H9 (cell line): ENCODE measurements around the gene GLCE. TPM values are rescaled to one million over a fixed set of nuclear protein-coding genes. Genes with fewer than 3 reads are reported as not detected.

ENCODE experiments used
- DNase-seq: peaks from one replicate; pipeline ENCODE4 v3.0.0-alpha.2; 2017
- H2AFZ ChIP-seq: one replicate; pipeline ENCODE4 v1.6.1; 2013; ENCODE audit warnings: mild to moderate bottlenecking, low read length, control low read depth, moderate library complexity
- H2AK5ac ChIP-seq: 2 replicates; pipeline ENCODE4 v1.6.1; 2013; ENCODE audit warnings: low read length, control low read depth, mixed read lengths; ENCODE audit not compliant: insufficient read length
- H2BK120ac ChIP-seq: one replicate; pipeline ENCODE4 v1.6.1; 2013; ENCODE audit warnings: low read depth, mild to moderate bottlenecking, low read length, control low read depth, inconsistent platforms; ENCODE audit not compliant: poor library complexity, severe bottlenecking
- H2BK12ac ChIP-seq: 2 replicates; pipeline ENCODE4 v1.6.1; 2013; ENCODE audit warnings: low read length, control low read depth, mixed read lengths, low read depth; ENCODE audit not compliant: insufficient read length
- H2BK15ac ChIP-seq: 2 replicates; pipeline ENCODE4 v1.6.1; 2013; ENCODE audit warnings: low read depth, low read length, control low read depth
- H2BK20ac ChIP-seq: one replicate; pipeline ENCODE4 v1.6.1; 2013; ENCODE audit warnings: low read depth, mild to moderate bottlenecking, low read length, control low read depth, inconsistent platforms; ENCODE audit not compliant: poor library complexity, severe bottlenecking
- H2BK5ac ChIP-seq: 2 replicates; pipeline ENCODE4 v1.6.1; 2013; ENCODE audit warnings: low read length, control low read depth, mixed read lengths; ENCODE audit not compliant: insufficient read length
- H3K14ac ChIP-seq: 2 replicates; pipeline ENCODE4 v1.6.1; 2013; ENCODE audit warnings: low read length, control low read depth; ENCODE audit not compliant: insufficient read depth
- H3K18ac ChIP-seq: 2 replicates; pipeline ENCODE4 v1.6.1; 2013; ENCODE audit warnings: low read depth, mild to moderate bottlenecking, mixed read lengths, low read length, control low read depth; ENCODE audit not compliant: insufficient read length
- H3K23ac ChIP-seq: 2 replicates; pipeline ENCODE4 v1.6.1; 2013; ENCODE audit warnings: low read length, control low read depth, mixed read lengths, low read depth; ENCODE audit not compliant: insufficient read length
- H3K23me2 ChIP-seq: 2 replicates; pipeline ENCODE4 v1.6.1; 2013; ENCODE audit warnings: low read depth, mild to moderate bottlenecking, mixed read lengths, low read length, control low read depth; ENCODE audit not compliant: insufficient read length, poor library complexity, severe bottlenecking
- H3K27ac ChIP-seq: 2 replicates; pipeline ENCODE4 v1.5.1; 2013; ENCODE audit warnings: low read length, control low read depth, mixed read lengths, low read depth; ENCODE audit not compliant: insufficient read length
- H3K27me3 ChIP-seq: 2 replicates; pipeline ENCODE4 v1.6.1; 2013; ENCODE audit warnings: low read length, control low read depth, inconsistent platforms; ENCODE audit not compliant: insufficient read depth
- H3K4ac ChIP-seq: 2 replicates; pipeline ENCODE4 v1.6.1; 2013; ENCODE audit warnings: low read depth, mild to moderate bottlenecking, control low read depth, inconsistent platforms, low read length, moderate library complexity
- H3K4me1 ChIP-seq: 2 replicates; pipeline ENCODE4 v1.6.1; 2013; ENCODE audit warnings: low read length, control low read depth, inconsistent platforms; ENCODE audit not compliant: insufficient read depth
- H3K4me2 ChIP-seq: 2 replicates; pipeline ENCODE4 v1.6.1; 2013; ENCODE audit warnings: low read length, control low read depth, mixed read lengths; ENCODE audit not compliant: insufficient read length, insufficient read depth
- H3K56ac ChIP-seq: 2 replicates; pipeline ENCODE4 v1.6.1; 2013; ENCODE audit warnings: low read depth, mild to moderate bottlenecking, mixed read lengths, low read length, control low read depth; ENCODE audit not compliant: insufficient read length
- H3K79me1 ChIP-seq: 2 replicates; pipeline ENCODE4 v1.6.1; 2013; ENCODE audit warnings: low read depth, mild to moderate bottlenecking, moderate library complexity, low read length, control low read depth, inconsistent platforms; ENCODE audit not compliant: insufficient read depth, poor library complexity, severe bottlenecking
- H3K79me2 ChIP-seq: 2 replicates; pipeline ENCODE4 v1.6.1; 2013; ENCODE audit warnings: low read length, control low read depth, inconsistent platforms; ENCODE audit not compliant: insufficient read depth
- H3K9ac ChIP-seq: 2 replicates; pipeline ENCODE4 v1.6.1; 2013; ENCODE audit warnings: low read length, control low read depth, mixed read lengths; ENCODE audit not compliant: insufficient read length; ENCODE audit errors: extremely low read depth
- H3K9me3 ChIP-seq: one replicate; pipeline ENCODE4 v1.6.1; 2013; ENCODE audit warnings: low read depth, low read length, inconsistent platforms; ENCODE audit not compliant: control insufficient read depth
- H3T11ph ChIP-seq: one replicate; pipeline ENCODE4 v1.6.1; 2013; ENCODE audit warnings: mild to moderate bottlenecking, low read length, control low read depth, inconsistent platforms
- H4K20me1 ChIP-seq: one replicate; pipeline ENCODE4 v1.6.1; 2013; ENCODE audit not compliant: control insufficient read depth, insufficient read length, insufficient read depth
- H4K5ac ChIP-seq: 2 replicates; pipeline ENCODE4 v1.6.1; 2013; ENCODE audit warnings: low read depth, mild to moderate bottlenecking, mixed read lengths, low read length, control low read depth; ENCODE audit not compliant: insufficient read length
- H4K8ac ChIP-seq: replicated peaks from 2 replicates; pipeline ENCODE4 v1.6.1; 2013; ENCODE audit warnings: low read length, control low read depth, mixed read lengths, low read depth; ENCODE audit not compliant: insufficient read length
- H4K91ac ChIP-seq: 2 replicates; pipeline ENCODE4 v1.6.1; 2013; ENCODE audit warnings: low read depth, mild to moderate bottlenecking, moderate library complexity, mixed read lengths, low read length, control low read depth; ENCODE audit not compliant: insufficient read length
- H3K27ac Mint-ChIP-seq, 3 experiments: 2 replicates in 2 of 3; 3 replicates in 1 of 3; pipeline ENCODE4 v1.8.0; 2020 to 2021; ENCODE audit warnings: mixed read lengths in 3 of 3, mild to moderate bottlenecking in 1 of 3, moderate library complexity in 1 of 3
- H3K27me3 Mint-ChIP-seq: 2 replicates; pipeline ENCODE4 v1.8.0; 2021; ENCODE audit warnings: low read depth, mild to moderate bottlenecking, moderate library complexity, mixed read lengths
- H3K36me3 Mint-ChIP-seq, 3 experiments: 2 replicates in 2 of 3; 3 replicates in 1 of 3; pipeline ENCODE4 v1.8.0; 2020 to 2021; ENCODE audit warnings: low read depth in 3 of 3, mixed read lengths in 3 of 3; ENCODE audit not compliant: insufficient read depth in 1 of 3
- H3K4me1 Mint-ChIP-seq, 2 experiments: 2 replicates each; pipeline ENCODE4 v1.8.0; 2020; ENCODE audit warnings: mixed read lengths in 2 of 2
- H3K4me3 Mint-ChIP-seq, 2 experiments: 2 replicates in 1 of 2; 3 replicates in 1 of 2; pipeline ENCODE4 v1.8.0; 2020 to 2021; ENCODE audit warnings: mild to moderate bottlenecking in 2 of 2, mixed read lengths in 2 of 2, moderate library complexity in 1 of 2
- H3K9me3 Mint-ChIP-seq, 2 experiments: 2 replicates in 1 of 2; 3 replicates in 1 of 2; pipeline ENCODE4 v1.8.0; 2020; ENCODE audit warnings: mild to moderate bottlenecking in 2 of 2, mixed read lengths in 2 of 2, moderate library complexity in 1 of 2
- WGBS: extraction: QIAGEN DNeasy Blood & Tissue Kit; methylation state at CpG from one replicate; pipeline ENCODE4 v1.1.7; 2013; ENCODE audit warnings: missing lambda C conversion rate, low lambda C conversion rate, mixed read lengths; ENCODE audit not compliant: insufficient read length; ENCODE audit errors: extremely low coverage; 5-methylcytosine and 5-hydroxymethylcytosine counted together
- total RNA-seq: library from RNA; stranded (reverse); gene quantifications from 2 replicates; pipeline ENCODE4 v1.2.1, GENCODE V29; 2021
- TF ChIP-seq, protein P1 (sequence below): fragments of 200-600 bp; sonication (generic); conservative IDR thresholded peaks from 3 replicates; pipeline ENCODE4 v1.8.0; 2021; ENCODE audit warnings: antibody characterized with exemption, mild to moderate bottlenecking

The GLCE gene
- total RNA-seq, 1 experiment from 2014 or later: 12.2 TPM

DNA sequence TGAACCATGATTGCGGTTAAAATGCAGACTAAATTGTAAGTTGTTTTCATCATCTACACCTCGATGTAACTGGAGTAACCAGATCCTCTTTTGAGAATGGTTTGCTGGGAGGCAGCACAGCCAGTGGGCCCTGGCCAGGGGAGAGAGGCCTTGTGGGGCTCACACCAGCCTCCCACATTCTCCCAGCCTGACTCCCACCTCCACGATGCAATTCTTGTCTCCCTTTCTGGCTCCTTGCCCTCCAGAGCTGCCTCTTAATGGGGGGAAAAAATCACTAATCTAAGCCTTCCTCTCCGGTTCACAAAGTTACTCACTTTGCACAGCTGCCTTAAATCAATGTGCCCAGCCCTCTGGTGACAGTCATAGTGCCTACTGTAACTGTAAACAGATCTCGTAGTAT lies 120.3 kb downstream of the GLCE start:
- no peak overlapping the region for H3K4ac ChIP-seq
- H3K56ac ChIP-seq: no peak overlapping the region
- H3K79me2 ChIP-seq: no peaks in the 10 kb centered on the region
- Mint-ChIP-seq H3K4me1 (peaks cover 4 to 5% of the 10 kb centered on the region in 2 experiments; a peak in 3 of 4 replicates), H3K27ac (peak overlapping the region in 1 of 3 experiments; percentile 58; a peak in 3 of 7 replicates), H3K27me3 (no peaks in the 10 kb centered on the region; the same call in 1 of the 2 replicates), H3K36me3 (no peaks in the 10 kb centered on the region), H3K9me3 (no peaks in the 10 kb centered on the region), H3K4me3 (no peak overlapping the region)
- no peak overlapping the region for H3K14ac ChIP-seq
- H2BK20ac ChIP-seq: no peak overlapping the region
- no peaks in the 10 kb centered on the region for H3K23me2 ChIP-seq
- no peak overlapping the region for H2BK120ac ChIP-seq
- H3K4me2 ChIP-seq: no peak overlapping the region
- no peak overlapping the region for H2AK5ac ChIP-seq
- H4K5ac ChIP-seq: no peak overlapping the region
- DNase-seq: no peak
- H3K27ac ChIP-seq: no peak overlapping the region
- no peaks in the 10 kb centered on the region for H3K27me3 ChIP-seq
- H3K9ac ChIP-seq: no peak overlapping the region
- H2AFZ ChIP-seq: no peak overlapping the region
- H4K8ac ChIP-seq: no peak overlapping the region
- no peak overlapping the region for H2BK15ac ChIP-seq
- no peaks in the 10 kb centered on the region for H4K20me1 ChIP-seq
- H3K9me3 ChIP-seq: no peaks in the 10 kb centered on the region
- H3K79me1 ChIP-seq: no peaks in the 10 kb centered on the region
- no peak overlapping the region for H2BK5ac ChIP-seq
- TF ChIP-seq, protein P1, sequence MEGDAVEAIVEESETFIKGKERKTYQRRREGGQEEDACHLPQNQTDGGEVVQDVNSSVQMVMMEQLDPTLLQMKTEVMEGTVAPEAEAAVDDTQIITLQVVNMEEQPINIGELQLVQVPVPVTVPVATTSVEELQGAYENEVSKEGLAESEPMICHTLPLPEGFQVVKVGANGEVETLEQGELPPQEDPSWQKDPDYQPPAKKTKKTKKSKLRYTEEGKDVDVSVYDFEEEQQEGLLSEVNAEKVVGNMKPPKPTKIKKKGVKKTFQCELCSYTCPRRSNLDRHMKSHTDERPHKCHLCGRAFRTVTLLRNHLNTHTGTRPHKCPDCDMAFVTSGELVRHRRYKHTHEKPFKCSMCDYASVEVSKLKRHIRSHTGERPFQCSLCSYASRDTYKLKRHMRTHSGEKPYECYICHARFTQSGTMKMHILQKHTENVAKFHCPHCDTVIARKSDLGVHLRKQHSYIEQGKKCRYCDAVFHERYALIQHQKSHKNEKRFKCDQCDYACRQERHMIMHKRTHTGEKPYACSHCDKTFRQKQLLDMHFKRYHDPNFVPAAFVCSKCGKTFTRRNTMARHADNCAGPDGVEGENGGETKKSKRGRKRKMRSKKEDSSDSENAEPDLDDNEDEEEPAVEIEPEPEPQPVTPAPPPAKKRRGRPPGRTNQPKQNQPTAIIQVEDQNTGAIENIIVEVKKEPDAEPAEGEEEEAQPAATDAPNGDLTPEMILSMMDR: no peak
- H3K4me1 ChIP-seq: no peaks in the 10 kb centered on the region
- WGBS: no CpG with 5 or more reads among the region's 5 CpGs
- H4K91ac ChIP-seq: no peak overlapping the region
- no peak overlapping the region for H3K23ac ChIP-seq
- H3T11ph ChIP-seq: no peak overlapping the region
- no peak overlapping the region for H3K18ac ChIP-seq
- no peak overlapping the region for H2BK12ac ChIP-seq
